Kidney epithelial cell (primary cell): ENCODE data around the gene CEP170B. TPM values are rescaled to one million over a fixed set of nuclear protein-coding genes. Genes with fewer than 3 reads are reported as not detected.

Experiments
- total RNA-seq: library from RNA; depleted of rRNA; stranded (reverse); fragments of >200 nt; gene quantifications from 2 replicates; pipeline ENCODE4 v1.2.3, GENCODE V29; 2015

CEP170B gene
- total RNA-seq, 1 donor from 2014 or later, result 51.9 TPM

Other genes with a start within 250 kb of the CEP170B start
- 109 and 131 TPM in 2 replicates for gene INF2, start 175.7 kb upstream of the CEP170B start, total RNA-seq
- 3.4 and 10.3 TPM in 2 replicates for gene ADSS1, start 141.0 kb upstream of the CEP170B start, total RNA-seq
- gene SIVA1, start 112.1 kb upstream of the CEP170B start, total RNA-seq, result 222 and 235 TPM in 2 replicates
- gene AKT1, start 69.5 kb upstream of the CEP170B start, total RNA-seq, result 144 and 159 TPM in 2 replicates
- 8.4 and 13.8 TPM in 2 replicates for gene ZBTB42, start 64.2 kb upstream of the CEP170B start, total RNA-seq
- 0.04 and 0.68 TPM in 2 replicates for gene PLD4, start 59.6 kb downstream of the CEP170B start, total RNA-seq
- gene AHNAK2, start 113.1 kb downstream of the CEP170B start, total RNA-seq, result 121 and 140 TPM in 2 replicates
- gene CLBA1, start 120.5 kb downstream of the CEP170B start, total RNA-seq, result 12.6 and 17.1 TPM in 2 replicates
- gene CDCA4, start 155.8 kb downstream of the CEP170B start, total RNA-seq, result 33.2 and 34.6 TPM in 2 replicates
- gene GPR132, start 200.2 kb downstream of the CEP170B start, total RNA-seq, result 1.7 and 1.9 TPM in 2 replicates